Stimulated activated CD8-positive, alpha-beta memory T cell treated with anti-CD3 and anti-CD28 coated beads, Interleukin-2, amount 100 ng/mL, for 1 hour (primary cell): ENCODE results near the gene SLC45A3.
"Not testable (repeated sequence)": the region's sequence is repeated elsewhere in the genome, so short reads cannot be mapped to it uniquely, and the experiment has no call there.

ENCODE experiments used
- DNase-seq, 2 donors: peaks; one replicate each; pipeline ENCODE4 v3.0.0-alpha.2; 2020; ENCODE audit warnings: low read depth in 2 of 2

The SLC45A3 gene, protein sequence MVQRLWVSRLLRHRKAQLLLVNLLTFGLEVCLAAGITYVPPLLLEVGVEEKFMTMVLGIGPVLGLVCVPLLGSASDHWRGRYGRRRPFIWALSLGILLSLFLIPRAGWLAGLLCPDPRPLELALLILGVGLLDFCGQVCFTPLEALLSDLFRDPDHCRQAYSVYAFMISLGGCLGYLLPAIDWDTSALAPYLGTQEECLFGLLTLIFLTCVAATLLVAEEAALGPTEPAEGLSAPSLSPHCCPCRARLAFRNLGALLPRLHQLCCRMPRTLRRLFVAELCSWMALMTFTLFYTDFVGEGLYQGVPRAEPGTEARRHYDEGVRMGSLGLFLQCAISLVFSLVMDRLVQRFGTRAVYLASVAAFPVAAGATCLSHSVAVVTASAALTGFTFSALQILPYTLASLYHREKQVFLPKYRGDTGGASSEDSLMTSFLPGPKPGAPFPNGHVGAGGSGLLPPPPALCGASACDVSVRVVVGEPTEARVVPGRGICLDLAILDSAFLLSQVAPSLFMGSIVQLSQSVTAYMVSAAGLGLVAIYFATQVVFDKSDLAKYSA

DNA sequence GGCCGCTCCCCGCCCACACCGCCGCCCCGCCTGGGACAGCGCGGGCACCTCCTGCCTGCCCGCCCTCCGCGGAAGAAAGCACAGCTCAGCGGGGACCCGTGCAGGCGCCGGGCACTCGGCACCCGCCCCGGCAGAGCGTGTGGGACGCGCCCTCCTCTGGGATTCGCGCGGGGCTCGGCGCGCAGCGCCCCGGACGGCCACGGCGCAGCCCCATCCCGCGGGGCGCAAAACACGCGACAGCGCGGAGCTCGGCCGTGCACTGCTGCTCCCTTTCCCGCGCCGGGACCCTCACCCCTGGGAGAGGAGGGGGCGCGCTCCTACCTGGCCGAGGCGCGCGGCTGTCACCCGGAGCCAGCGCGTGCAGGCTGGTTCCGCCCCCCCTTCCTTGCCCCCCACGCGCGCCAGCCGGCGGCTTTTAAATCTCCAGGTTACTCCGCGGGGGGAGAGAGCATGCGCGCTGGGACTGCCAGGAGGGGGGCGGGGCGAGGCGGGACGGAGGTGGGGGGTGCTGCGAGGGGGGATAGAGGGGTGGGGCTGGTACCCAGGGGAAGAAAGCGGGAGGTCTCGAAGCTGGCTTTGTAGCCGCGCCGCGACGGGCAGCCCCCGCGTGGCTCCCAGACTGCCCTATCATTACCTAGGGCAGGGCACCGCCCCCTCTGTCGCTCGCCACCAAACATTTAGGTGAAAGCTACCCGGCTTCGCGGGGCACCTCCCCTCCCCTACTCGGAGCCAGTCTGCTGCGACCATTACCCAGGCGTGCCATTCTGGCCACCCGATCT lies at the start of gene SLC45A3:
Gene SLC45A3, minus strand, starts transcription at position 437 of the 779 bp plus-strand sequence. CDS start 15,853 bp downstream, outside the sequence.
- DNase-seq = peak in 1 of 2 donors; percentile 16

DNA sequence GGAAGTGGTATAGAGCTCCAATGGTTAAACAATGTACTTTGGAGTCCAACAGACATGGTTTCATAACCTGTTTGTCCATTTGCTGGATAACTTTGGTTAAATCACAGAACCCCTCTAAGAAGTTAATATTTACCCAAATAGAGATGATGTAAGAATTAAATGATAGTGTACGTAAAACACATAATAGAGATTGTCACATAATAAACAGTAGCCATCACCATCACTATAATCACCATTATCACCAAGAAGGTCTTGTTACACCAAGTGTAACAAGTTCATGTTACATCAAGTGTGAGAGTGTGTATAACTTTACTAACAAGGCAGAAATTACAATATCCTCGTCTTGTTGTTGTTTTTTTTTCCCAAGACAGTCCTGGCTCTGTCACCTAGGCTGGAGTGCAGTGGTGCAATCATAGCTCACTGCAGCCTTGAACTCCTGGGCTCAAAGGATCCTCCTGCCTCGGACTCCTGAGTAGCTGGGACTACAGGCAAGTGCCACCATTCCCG lies 46.4 kb upstream of the SLC45A3 start:
- no peak for DNase-seq

DNA sequence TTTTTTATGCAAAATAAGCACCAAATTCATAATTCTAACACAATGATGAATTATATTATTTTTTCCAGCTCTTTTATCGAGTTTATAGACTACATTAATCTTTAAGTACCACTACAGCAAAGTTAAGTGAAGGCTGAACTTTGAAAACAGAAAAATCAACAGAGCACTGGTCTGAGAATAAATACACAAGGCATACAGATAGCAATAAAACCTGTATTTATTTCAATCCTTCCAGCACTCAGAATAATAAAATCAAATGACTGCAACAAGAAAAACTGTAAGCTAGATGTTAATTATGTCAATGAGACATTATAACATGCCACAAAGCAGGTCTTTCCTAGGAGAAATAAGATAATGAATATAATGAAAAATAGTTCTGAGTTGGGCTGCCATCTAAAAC lies 45.2 kb upstream of the SLC45A3 start:
- DNase-seq = no peak

DNA sequence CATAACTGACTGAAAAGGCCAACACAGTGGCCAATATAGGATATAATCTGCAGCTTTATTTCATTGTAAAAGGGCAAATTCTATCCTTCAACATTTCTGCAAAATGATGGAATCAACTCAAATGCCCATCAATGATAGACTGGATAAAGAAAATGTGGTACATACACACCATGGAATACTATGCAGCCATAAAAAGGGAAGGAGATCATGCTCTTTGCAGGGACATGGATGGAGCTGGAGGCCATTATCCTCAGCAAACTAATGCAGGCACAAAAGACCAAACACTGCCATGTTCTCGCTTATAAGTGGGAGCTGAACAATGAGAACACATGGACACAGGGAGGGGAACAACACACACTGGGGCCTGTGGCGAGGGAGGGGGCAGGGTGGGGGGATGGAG lies 40.4 kb upstream of the SLC45A3 start:
- DNase-seq = not testable (repeated sequence)

DNA sequence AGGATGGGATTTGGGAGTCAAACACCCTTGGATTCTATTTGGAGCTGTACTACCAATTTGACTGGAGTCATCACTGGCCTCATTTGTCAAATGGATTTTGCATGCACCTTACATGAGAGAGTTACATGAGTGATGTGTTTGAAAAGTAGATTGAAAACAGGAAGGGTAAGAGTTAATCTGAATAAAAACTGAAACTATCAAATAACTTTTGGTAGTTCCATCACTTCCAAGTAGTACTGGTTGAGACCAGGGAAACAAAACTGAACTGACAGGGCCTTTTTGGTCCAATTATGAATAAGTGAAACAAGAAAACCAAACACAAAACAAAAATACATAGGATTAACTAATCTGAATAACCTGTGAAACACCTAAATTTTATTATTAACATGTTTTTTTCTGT lies 39.5 kb upstream of the SLC45A3 start:
- DNase-seq = no peak

DNA sequence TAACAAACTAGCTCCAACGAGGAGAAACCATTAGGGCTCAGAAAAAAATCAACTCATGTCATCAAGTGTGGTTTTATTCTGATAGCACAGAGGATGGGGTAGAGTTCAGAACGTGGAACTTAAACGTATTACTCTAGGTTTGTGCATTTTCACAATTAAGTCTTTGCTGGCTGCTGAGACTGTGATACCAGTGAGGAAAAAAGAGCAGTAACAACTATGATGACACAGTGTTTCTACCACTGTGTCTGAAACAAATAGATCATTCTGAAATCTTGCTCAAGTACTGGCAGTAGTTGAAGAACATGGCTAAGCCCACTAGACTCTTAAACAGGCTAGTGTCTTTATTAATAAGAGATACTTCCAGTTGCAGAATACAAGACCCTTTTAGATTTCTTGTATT lies 38.7 kb upstream of the SLC45A3 start:
- DNase-seq = no peak

DNA sequence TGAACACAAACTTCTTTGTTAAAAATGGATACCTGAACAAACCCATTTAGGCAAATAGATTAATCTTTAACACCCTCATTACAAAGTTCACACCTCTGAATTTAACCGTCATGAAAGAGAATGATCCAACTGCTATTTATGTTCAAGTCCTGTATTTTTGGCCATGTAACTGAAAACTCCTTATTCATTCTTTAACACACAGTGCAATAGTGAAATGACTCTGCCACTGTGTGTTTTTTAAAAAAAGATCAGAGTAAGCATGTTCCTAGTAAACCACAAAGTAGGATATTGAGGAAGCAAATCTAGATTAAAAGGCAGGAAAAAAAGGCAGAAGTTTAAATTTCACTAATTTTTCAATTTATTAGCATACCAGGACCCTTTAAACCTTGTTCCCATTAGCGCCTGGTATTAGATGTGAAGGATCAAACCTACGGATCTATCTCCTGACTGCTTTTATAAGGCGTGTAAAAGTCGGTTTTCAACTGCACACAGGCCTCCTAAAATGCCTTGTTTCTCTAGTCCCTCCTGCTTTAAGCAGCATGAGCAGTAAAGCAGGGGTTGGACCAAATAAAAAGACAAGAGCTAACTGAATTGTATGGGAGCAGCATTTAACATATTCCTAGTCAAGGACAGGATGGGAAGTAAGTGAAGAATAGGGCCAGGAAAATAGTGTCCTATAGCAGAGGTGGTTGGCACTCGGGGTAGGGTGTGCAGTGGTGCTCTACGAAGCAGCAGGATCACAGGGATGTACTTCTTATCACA lies 36.2 kb upstream of the SLC45A3 start:
- DNase-seq = no peak

DNA sequence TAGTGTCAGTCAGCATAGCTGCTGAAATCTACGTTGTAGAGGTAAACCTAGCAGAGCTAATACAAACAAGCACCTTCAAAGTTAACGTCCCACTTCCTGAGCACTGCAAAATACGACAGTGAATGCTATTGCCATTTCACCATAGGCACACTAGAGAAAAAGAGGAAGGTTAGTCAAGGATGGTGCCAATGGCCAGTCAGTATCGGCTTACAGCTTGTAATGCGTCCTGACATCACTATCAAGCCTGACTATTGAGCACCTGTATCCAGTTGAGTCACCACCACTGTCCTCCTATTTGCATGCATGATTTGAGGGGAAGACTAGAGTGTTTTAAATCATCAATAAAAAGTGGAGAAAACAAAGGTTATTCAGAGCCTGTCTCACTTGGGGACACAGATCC lies 35.3 kb upstream of the SLC45A3 start:
- DNase-seq = no peak

DNA sequence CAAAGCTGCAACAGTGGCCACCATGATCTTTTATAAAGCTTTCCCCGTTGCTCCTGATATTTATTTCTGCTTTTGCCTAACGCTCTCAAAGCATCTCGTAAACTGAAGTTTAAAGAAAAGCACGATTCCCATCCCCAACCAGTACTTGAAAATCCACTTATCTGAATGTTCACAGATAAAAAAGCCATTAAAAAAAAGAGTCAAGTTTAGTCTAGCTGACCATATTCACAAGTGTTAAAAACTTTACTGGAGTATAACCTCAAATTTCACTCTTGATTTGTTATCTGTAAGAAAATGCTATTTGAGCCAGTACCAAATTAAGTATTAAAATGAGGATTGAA lies 34.6 kb upstream of the SLC45A3 start:
- DNase-seq = no peak

DNA sequence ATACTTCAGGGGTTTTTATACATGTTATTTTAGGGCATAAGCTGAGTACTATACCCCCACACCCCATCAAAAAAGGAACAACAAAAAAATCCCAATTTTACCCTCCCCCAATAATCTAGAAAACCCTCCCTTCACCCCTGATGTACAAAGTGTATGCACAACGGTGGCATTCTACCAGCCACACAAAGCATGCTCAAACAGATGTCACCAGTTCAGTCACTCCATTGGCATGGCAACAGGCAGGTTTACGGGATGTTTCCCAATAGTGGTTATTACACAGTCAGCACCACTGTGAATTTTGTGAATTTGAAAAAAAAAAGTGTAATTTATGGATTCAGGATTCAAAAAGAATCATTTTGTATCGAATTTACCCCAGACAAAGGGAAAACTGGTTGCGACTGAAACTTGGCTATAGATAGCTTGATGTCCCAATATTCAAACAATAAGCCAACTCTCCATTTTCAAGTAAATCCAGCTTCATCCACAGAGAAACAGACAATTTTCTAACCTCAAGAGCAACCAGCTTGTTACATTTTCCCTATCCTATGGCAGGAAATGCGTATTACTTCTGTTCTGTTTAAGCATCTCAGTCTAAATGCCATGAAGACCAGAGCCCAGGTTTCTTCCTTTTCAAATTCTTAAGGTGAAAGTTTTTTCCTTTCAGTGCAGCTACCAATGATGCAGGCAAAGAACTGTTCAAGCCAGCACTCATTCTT lies 34.0 kb upstream of the SLC45A3 start:
- no peak for DNase-seq

DNA sequence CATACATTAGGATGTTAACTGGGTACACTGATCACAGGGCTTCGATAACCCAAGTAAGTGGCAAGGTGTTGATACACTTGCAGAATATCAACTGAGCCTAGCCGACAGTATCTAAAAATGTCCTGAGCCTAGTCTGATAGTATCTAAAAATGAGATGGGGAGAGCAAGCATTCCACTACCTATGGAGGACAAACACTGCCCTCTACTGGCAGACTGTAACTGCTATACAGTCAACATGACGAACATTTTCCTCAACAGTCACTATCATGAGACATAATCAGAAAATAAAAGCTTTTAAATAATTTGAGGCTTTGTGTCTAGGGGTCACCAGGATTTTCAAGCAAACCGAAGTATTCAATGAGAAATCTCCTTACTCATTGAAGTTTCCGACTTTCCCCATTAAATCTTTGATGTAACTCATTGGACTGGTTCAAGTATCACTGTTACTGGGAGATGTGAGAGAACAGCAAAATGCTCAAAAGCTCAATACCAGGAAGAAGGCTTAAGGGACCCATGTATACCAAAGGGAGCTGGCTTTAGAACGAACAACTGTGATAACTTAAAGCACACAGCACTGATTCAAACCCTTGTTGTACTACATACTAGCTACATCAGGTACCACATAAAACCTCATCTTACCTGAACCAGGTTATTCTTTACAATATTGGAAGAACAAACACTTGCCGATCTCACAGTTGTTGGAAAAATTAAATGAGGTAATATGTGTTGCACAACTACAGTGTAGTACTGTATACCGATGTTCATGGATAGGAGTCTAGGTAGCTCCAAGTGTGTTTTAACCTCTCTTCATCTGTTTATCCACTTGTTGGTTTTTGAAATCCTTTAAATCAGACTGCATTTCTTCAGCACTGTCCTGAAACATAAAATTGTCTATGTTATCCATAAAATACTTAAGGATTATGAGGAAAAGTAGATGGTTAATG lies 31.1 kb upstream of the SLC45A3 start:
- peak; percentile 11 to 44 for DNase-seq

DNA sequence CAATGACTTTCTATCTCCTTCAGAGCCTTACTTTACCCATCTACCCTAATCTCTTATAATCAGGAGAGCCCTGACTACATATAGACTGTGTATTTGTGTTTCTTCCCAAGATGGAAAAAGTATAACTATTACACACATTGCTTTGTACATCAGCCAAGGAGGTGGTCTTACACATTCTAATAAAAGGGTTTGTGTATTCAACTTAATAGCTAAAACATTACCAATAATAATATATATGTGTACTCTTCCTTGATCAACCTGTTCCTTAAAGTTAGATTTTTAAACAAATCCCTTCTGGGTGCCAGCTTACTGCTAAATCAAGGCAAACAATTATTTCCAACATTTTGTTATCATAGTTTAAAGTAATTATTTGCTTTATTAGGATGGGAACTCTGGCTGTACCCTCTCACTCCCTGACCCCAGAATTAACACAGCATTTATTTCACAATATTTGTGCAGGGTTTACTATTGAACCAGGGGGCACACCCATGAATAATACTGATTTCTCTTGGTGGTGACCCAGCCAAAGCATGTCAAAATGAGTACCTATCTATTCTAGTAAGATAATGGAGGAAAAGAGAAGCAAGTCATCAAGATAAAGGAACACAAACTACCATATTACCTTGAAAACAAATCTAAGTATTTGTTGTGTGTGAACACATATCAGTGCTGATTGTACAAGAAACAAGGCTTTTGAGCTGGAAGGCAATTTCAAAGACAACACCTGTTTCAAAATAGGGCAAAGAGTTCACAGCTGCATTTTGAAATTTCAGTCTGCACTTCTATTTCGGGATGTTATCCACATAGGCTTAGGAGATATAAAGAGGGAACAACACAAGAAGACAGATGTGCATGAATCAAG lies 30.1 kb upstream of the SLC45A3 start:
- no peak for DNase-seq

DNA sequence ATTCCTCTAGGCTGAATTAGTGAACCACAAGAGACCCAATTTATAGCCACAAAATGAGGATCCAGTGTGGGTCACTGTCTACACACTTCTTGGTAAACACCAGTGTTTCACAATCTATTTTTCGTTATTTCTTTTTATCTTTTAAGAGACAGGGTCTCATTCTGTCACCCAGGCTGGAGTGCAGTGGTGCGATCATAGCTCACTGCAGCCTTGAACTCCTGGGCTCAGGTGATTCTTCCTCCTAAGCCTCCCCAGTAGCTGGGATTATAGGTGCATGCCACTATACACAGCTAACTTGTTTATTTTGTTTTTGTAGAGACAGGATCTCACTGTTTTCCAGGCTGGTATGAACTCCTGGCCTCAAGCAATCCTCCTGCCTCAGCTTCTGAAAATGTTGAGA lies 29.3 kb upstream of the SLC45A3 start:
- no peak for DNase-seq

DNA sequence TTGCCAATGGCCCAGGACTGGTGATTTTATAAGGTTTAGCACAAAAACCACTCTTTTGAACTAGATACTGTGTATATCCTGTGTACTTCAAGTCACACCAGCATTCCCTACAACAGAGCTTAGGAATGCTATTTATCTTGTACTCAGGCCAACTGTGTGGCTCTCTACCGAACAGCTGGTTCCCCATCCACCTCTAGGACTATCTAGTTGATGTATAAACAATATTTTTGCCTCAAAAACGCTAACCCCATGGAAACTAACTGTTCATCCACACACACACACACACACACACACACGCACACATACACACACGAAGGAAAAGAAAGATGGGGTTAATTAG lies 28.7 kb upstream of the SLC45A3 start:
- DNase-seq = no peak

DNA sequence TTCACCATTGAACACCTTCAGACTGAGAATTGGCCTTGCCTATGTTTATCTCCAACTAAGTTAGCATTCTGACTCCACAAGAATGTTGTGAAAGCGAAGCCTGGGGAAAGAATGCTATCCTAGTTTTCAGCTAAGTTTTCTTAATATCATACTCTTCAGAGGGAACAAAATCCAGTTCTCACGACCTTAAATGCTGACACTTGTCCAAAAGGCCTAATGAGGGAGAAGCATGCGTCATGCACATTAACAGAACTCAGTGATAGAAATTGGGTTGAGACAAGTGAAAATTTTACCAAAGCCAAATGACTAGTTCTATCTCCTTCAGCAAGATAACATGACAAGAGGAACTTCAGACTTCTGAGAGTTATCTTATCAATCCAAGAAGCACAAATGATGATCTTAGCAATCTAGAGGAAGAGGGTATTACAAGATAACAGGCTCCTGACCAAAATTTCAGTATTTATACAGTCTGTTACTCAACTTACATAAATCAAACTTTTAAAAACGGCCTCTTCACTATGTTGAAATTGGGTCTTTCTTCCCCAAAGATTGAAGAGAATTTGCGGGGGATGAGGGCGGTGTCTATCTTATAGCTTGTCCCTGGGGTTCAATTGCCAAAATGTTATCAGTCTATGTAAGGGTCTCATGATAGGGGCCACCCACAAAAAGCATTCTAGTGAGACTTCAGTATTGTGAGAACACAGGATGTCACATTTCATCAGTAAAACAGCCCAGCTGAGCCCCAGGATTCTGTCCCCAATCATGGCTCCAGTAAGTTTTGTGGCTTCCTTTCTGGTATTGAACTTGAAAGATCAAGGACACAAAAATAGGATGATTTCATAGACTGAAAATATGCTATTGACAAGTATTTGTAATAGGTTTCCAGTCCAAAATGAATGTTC lies 26.5 kb upstream of the SLC45A3 start:
- DNase-seq = no peak

DNA sequence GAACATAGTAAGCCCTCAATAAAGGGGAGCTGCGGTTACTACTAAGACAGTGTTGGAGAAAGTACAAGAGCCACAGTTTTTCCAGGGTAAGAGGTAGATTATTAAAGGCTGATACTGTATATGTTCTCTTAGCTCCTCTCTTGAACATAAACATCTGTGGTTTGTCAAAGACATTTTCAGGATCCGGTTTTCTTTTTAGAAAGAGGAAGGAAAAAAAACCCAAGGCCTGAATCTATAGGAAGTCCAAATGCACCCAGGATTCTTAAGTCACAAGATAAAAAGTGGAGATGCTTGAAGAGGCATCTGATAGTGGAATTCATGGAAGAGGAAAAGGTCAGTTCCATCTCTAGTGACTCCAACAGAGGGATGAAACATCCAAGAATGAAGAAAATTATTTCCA lies 24.6 kb upstream of the SLC45A3 start:
- DNase-seq = no peak

DNA sequence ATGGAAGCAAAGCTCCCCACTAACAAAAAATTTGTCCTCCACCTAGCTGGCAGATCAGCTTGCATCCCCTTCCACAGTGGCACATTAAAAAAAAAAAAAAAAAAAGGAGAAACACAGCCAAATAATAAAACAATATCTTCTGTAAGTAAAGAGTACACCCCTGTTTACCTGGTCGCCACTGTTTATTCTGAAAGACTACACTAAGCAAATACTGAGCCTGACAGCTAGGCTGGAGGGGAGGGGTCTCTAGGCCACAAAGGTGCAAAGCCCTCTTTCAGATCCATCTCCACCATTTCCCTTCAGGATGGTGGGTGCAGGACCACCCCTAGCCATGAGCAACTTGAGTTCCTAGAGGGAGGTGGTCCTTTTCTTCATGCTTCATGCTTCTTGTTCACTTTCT lies 22.8 kb upstream of the SLC45A3 start:
- no peak for DNase-seq

DNA sequence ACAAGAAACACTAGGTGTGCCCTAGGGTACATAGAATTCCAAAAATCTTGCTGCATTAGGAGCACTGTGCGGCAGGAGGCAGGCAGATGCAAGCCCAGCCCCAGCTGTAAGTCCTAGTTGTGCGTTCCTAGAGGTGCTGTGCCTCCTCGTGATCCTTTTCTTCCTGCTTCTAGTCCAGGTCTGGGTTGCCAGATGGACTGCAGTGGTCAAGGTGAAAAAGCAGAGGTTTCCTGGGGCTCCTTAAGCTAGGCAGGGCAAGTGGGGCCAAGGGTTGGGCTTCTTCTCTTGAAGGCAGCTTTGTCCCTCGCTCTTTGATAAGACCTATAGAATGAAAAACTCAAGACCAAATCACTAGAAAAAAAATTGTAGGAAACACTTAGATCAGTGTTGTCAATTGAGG lies 21.6 kb upstream of the SLC45A3 start:
- no peak for DNase-seq
